ENCODE measurements around the gene DNMT1.
"Not testable (repeated sequence)": the region's sequence is repeated elsewhere in the genome, so short reads cannot be mapped to it uniquely, and the experiment has no call there.

The DNMT1 gene

DNA sequence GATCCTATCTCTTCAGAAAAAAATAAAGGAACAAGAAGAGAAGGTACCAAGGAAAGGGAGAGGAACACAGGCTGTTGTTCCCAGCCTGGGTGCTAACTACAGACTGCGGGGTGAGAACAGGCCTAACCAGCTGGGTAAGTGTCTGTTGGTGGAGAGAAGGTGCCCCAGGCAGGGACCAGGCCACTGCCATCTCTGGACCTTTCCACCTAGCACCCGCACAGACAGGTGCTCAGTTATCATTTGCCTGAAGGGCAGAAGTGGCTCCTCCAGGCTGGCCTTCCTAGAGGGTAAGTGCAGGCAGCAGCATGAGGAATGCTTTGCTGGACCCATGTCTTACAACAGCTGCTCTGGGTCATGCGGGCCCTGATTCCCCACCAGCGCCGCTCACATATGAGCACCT, 10.1 kb downstream of the DNMT1 start:
- no peak for DNase-seq (ENCODE audit: low read depth, low spot score)

GRCh38 chr19:10183926-10184325, 10.8 kb downstream of the DNMT1 start:
- no peak for DNase-seq (ENCODE audit: low read depth, low spot score)

DNA sequence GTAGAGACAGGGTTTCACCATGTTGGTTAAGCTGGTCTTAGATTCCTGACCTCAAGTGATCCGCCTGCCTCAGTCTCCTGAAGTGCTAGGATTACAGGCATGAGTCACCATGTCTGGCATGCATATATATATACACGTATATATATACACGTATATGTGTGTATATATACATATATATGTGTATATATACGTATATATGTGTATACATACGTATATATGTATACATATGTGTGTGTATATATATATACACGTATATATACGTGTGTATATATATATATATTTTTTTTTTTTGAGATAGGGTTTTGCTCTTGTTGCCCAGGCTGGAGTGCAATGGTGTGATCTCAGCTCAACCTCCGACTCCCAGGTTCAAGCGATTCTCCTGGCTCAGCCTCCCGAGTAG, 11.9 kb downstream of the DNMT1 start:
- DNase-seq (ENCODE audit: low read depth, low spot score): no peak

- DNase-seq (ENCODE audit: low read depth, low spot score): no peak
These were observed 12.7 kb downstream of the DNMT1 start for GRCh38 chr19:10182076-10182475.

GRCh38 chr19:10180459-10180858, 14.3 kb downstream of the DNMT1 start:
- no peak for DNase-seq (ENCODE audit: low read depth, low spot score)

- DNase-seq (ENCODE audit: low read depth, low spot score): not testable (repeated sequence)
These were observed 14.7 kb downstream of the DNMT1 start for GRCh38 chr19:10180024-10180423.

DNA sequence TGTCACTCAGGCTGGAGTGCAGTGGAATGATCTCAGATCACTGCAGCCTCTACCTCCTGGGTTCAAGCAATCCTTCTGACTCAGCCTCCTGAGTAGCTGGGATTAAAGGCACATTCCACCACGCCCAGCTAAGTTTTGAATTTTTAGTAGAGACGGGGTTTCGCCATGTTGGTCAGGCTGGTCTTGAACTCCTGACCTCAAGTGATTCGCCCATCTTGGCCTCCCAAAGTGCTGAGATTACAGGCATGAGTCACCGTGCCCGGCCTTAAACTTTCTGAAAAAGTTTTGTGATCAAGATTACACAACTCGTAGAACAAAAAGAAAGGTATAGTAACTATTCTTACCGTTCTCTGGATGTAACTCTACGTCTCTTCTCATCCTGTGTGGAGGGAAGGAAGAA, 21.2 kb downstream of the DNMT1 start:
- no peak for DNase-seq (ENCODE audit: low read depth, low spot score)

DNA sequence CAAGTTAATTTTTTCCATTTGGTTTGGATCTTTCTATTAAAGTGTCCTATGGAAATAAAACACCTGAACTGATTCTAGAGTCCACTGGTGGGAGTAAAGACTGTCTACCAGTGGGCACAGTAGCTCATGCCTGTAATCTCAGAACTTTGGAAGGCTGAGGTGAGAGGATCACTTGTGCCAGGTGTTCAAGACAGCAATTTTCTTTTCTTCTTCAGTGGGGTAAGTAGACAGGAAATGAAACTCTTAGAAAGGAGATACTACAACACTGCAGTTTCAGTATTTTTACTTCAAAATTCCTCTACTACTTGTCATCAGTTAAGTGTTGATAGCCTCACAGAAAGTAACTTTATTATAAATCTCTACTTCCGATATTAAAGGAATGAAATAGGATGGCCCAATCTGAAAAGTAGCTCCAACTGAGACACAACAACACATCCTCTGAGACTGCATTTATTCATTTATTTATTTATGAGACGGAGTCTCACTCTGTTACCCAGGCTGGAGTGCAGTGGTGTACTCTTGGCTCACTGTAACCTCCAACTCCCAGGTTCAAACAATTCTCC, 26.3 kb downstream of the DNMT1 start:
- no peak for DNase-seq (ENCODE audit: low read depth, low spot score)

DNA sequence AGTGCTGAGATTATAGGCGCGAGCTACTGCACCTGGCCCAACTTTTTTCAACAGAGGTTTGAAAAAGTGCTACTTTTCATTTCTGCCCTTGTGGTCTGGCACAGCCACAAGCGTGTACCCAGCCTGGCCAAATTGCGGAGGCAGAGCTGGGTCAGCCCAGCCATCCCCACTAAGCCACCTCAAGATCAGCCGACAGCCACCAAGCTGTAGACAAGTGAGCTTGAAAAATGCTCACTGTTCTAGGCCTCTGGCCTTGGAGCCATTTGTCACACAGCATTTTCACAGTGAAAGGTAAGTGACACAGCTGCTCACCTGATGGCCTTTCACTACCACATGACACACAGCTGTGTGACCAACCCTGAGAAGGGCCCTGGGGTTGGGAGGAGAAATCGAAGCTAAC, 27.3 kb downstream of the DNMT1 start:
- no peak for DNase-seq (ENCODE audit: low read depth, low spot score)

DNA sequence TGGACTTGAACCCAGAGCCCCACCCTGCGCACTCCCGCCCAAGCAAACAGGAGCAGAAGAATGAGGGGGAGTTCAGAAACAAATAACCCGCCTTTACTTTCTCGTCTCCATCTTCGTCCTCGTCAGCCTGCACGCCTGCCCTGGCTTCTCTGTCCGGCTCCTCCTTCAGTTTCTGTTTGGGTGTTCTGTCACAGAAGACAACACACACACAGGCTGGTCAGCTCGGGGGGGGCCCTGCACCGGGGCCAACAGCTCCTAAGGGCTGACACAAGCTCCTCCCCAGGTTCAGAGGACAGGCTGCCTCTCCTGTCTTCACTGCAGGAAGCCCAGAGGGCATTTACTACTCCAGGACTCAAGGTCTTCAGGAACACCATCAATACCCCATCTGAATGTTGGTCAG, 28.3 kb downstream of the DNMT1 start:
- DNase-seq (ENCODE audit: low read depth, low spot score): not testable (repeated sequence)

DNA sequence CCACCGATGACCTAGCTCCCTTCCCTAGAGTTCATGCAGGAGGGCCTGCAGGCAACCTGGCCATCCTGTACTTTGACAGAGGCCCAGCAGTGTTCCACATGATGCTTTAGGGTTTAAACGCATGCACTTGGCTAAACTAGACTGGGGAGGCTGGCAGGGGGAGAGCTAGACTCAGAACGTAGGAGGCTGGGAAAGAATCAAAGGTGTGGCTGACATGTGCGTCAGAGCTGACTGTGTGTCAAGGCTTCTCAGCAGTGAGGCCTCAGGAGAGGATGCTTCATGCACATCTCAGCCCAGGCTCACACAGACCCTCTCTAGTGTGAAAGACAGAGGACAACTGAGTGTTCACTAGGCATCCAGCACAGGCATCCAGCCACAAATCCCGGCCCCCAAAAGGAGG, 28.7 kb downstream of the DNMT1 start:
- DNase-seq (ENCODE audit: low read depth, low spot score): no peak

- no peak for DNase-seq (ENCODE audit: low read depth, low spot score)
These were observed 31.2 kb downstream of the DNMT1 start for GRCh38 chr19:10163536-10163935.

DNA sequence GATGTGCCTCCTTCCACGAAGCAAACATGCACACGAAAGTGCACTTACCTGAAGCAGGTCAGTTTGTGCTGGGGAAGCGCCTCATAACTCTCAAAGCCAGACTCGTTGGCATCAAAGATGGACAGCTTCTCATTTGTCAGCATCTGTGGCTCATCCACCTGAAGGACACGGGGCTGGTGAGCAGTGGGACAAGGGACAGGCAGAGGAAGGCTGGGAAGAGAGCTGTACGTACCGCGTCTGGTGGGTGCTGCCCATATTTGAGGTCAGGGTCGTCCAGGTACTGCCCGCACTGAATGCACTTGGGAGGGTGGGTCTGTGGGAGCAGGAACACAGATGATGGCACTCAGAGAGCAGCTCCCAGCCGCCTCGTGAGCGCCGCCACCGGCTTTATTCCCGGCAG, 35.1 kb downstream of the DNMT1 start:
- DNase-seq (ENCODE audit: low read depth, low spot score): no peak

GRCh38 chr19:10158485-10158884, 36.3 kb downstream of the DNMT1 start:
- no peak for DNase-seq (ENCODE audit: low read depth, low spot score)

DNA sequence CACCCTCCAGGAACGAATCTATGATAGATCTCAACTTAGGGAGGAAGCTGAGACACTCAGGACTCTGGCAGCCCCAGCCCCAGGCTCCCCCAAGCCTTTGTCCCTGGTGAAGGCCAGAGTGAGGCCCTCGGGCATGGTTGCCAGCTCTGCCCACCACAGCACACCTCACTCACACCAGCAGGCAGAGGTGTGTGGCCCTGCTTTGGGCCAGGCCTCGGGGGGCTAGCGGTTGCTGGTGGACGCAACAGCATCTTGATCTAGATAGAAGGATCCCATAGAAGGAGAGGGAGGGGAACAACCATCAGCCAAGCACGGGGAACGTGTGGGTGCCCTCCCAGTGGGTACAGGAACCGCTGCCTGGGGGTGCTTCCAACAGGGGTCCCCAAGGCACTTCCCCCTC, 36.7 kb downstream of the DNMT1 start:
- no peak for DNase-seq (ENCODE audit: low read depth, low spot score)

- DNase-seq (ENCODE audit: low read depth, low spot score): no peak
These were observed 38.9 kb downstream of the DNMT1 start for GRCh38 chr19:10155839-10156238.

DNA sequence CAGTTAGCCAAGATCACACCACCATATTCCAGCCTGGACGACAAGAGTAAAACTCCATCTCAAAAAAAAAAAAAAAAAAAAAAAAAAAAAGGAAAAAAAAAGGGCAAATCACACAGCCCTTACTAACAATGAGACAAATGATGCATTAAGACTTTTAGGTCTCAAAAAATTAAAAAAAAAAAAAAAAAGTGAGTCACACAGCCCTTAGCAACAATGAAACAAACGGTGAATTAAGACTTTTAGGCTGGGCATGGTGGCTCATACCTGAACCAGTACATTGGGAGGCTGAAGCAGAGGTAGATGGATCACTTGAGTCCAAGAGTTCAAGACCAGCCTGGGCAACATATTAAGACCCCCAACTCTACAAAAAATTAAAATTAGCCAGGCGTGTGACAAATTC, 42.7 kb downstream of the DNMT1 start:
- no peak for DNase-seq (ENCODE audit: low read depth, low spot score)

DNA sequence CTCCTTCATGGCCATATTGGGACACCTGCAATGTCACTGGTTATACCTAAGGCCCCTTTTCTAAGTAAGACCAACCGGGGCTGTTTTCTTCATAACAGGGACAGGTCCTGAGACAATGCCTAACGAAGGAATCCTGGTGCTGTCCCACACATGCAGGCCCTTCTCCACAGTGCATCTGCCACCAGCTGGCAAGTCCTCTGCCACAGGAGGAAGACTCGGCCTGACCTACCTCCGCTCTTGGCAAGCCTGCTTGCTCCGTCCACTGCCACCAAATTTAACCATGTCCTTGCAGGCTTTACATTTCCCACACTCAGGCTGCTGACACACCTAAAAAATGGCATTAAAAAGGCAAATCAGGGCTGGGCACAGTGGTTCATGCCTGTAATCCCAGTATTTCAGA, 43.2 kb downstream of the DNMT1 start:
- DNase-seq (ENCODE audit: low read depth, low spot score): no peak

DNA sequence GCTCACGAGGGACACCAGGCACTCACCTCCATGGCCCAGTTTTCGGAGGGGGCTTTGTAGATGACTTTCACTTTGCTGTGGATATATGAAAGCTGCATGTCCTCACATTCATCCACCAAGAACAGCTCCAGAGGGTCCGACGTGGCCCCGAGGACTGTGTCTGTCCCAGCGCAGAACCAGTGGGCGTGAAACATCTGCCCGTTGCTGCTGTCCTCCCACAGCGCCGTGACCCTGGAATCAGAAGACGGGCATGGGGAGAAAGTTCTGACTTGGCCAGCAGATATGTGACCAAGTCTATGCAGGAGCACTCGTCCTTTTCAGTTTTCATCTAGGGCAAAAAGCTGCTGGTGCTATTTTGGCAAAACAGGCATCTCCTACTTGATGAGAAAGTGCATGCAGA, 45.3 kb downstream of the DNMT1 start:
- DNase-seq (ENCODE audit: low read depth, low spot score): no peak

DNA sequence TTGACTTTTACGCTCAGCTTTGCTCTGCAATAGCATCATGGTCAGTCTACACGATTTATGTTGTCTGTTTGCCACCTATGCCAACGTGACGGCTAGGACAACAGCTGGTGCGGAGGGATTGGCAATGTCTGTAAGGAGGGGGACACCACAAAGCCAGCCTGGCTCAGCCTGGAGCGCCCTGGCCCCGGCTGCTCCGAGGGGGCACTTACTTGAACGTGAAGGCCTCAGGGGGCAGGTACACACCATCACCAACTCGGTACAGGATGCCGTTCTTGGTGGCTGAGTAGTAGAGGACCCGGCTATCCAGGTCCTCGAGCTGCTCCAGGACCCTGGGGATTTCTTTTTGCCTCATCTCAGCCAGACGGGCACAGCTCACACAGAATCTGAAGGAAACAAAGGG, 48.6 kb downstream of the DNMT1 start:
- DNase-seq (ENCODE audit: low read depth, low spot score): no peak

GRCh38 chr19:10145031-10145430, 49.7 kb downstream of the DNMT1 start:
- no peak for DNase-seq (ENCODE audit: low read depth, low spot score)

DNA sequence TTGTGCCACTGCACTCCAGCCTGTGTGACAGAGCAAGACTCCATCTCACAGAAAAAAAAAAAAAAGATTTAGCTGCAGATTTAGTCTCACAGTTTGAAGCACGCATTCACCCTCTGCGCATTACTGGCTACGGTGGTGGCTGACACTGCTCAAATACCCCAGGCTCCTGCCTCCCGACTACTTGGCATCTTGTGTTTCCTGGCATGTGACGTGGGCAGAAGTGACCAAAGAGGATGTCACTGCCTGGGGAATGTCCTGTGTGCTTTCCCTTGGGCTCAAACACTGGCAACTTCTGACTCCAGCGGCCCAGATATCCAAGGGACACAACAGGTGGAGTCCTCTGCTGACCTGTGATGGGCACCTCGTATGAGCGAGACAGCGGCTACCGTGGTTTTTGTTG, 50.4 kb downstream of the DNMT1 start:
- no peak for DNase-seq (ENCODE audit: low read depth, low spot score)

GRCh38 chr19:10143681-10144080, 51.1 kb downstream of the DNMT1 start:
- no peak for DNase-seq (ENCODE audit: low read depth, low spot score)

- DNase-seq (ENCODE audit: low read depth, low spot score): no peak
These were observed 51.9 kb downstream of the DNMT1 start for GRCh38 chr19:10142701-10143375.

Measured in brain pericyte (primary cell).